ENCODE data around the gene MSH6. TPM values are rescaled to one million over a fixed set of nuclear protein-coding genes. Genes with fewer than 3 reads are reported as not detected.

MSH6 gene
- total RNA-seq, 1 donor = 46.2 TPM

GRCh38 chr2:47767880-47768609, 14.9 kb upstream of the MSH6 start:
- no peak overlapping the region for H3K4me3 ChIP-seq (ENCODE audit: low read depth, low read length)
- peak; percentile 98 for TF ChIP-seq CTCF (IDR thresholded peaks at IDR 0.05; ENCODE audit: insufficient read depth, low read depth, low read length)
- DNase-seq (ENCODE audit: low read depth) = peak; percentile 53

GRCh38 chr2:47769318-47769717, 13.6 kb upstream of the MSH6 start:
- no peak overlapping the region for H3K4me3 ChIP-seq (ENCODE audit: low read depth, low read length)
- DNase-seq (ENCODE audit: low read depth) = no peak
- no peak for TF ChIP-seq CTCF (IDR thresholded peaks at IDR 0.05; ENCODE audit: insufficient read depth, low read depth, low read length)

GRCh38 chr2:47771211-47771610, 11.7 kb upstream of the MSH6 start:
- peak; percentile 82 for DNase-seq (ENCODE audit: low read depth)
- no peak for TF ChIP-seq CTCF (IDR thresholded peaks at IDR 0.05; ENCODE audit: insufficient read depth, low read depth, low read length)
- no peak overlapping the region for H3K4me3 ChIP-seq (ENCODE audit: low read depth, low read length)

GRCh38 chr2:47772343-47772742, 10.6 kb upstream of the MSH6 start:
- no peak overlapping the region for H3K4me3 ChIP-seq (ENCODE audit: low read depth, low read length)
- TF ChIP-seq CTCF (IDR thresholded peaks at IDR 0.05; ENCODE audit: insufficient read depth, low read depth, low read length) = no peak
- DNase-seq (ENCODE audit: low read depth) = no peak

GRCh38 chr2:47774567-47774966, 8.4 kb upstream of the MSH6 start:
- no peak for DNase-seq (ENCODE audit: low read depth)
- no peak overlapping the region for H3K4me3 ChIP-seq (ENCODE audit: low read depth, low read length)
- TF ChIP-seq CTCF (IDR thresholded peaks at IDR 0.05; ENCODE audit: insufficient read depth, low read depth, low read length) = no peak

- DNase-seq (ENCODE audit: low read depth) = no peak
- no peak overlapping the region for H3K4me3 ChIP-seq (ENCODE audit: low read depth, low read length)
- no peak for TF ChIP-seq CTCF (IDR thresholded peaks at IDR 0.05; ENCODE audit: insufficient read depth, low read depth, low read length)
These were observed 5.5 kb upstream of the MSH6 start for GRCh38 chr2:47777277-47777937.

Measured in fibroblast of villous mesenchyme (primary cell).